ENCODE data around the gene FOXO6.

GRCh38 chr1:41357451-41358101 is 3.7 kb upstream of the FOXO6 start:
- TF ChIP-seq EZH2 (IDR thresholded peaks at IDR 0.05; ENCODE audit: insufficient read depth, poor library complexity, severe bottlenecking) (no peak), EZH2phosphoT487 (IDR thresholded peaks at IDR 0.05; ENCODE audit: insufficient read depth, low read depth) (no peak)
